Neural cell (in vitro differentiated cells): ENCODE results near the gene TIMM22.

ENCODE experiments used
- EZH2 ChIP-seq: fragments of 200-600, 300-800 bp; shearing (Covaris generic), sonication (generic); IDR thresholded peaks from 2 replicates; pipeline ENCODE4 v1.6.1; 2014; ENCODE audit warnings: antibody characterized with exemption, low read length, borderline replicate concordance, mild to moderate bottlenecking; ENCODE audit not compliant: insufficient read depth, poor library complexity, severe bottlenecking
- POLR2AphosphoS5 ChIP-seq: IDR thresholded peaks from 2 replicates; pipeline ENCODE4 v1.6.1; 2012
- SMC3 ChIP-seq: fragments of 450-650 bp; conservative IDR thresholded peaks from 2 replicates; pipeline ENCODE4 v1.6.1; 2014; ENCODE audit warnings: antibody characterized with exemption, mild to moderate bottlenecking, moderate library complexity; ENCODE audit not compliant: poor library complexity
- TAF1 ChIP-seq: IDR thresholded peaks from 2 replicates; pipeline ENCODE4 v1.6.1; 2012; ENCODE audit warnings: low read depth
- TF ChIP-seq, protein P1 (sequence below): fragments of 450-650 bp; IDR thresholded peaks from 2 replicates; pipeline ENCODE4 v1.5.1; 2014; ENCODE audit warnings: antibody characterized with exemption, mild to moderate bottlenecking, moderate library complexity; ENCODE audit not compliant: poor library complexity, severe bottlenecking

DNA sequence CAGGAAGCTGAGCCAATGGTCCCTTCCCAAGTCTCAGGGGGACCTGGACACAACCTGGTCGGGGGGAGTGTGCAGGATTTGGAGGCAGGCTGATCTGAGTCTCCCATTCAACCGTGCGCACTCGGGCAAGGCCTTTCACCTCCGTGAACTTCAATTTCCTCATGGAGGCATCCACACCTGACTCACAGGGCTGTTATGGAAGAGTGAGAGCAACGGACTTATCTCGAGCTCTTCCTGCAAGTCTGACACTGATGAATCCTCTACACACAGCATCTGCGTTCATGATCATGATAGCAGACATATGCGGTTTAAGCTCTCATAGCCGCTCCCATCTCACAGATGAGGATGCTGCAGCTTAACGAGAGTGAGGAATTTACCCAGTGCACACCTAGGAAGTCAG lies 21.6 kb downstream of the TIMM22 start:
- TF ChIP-seq, protein P1, sequence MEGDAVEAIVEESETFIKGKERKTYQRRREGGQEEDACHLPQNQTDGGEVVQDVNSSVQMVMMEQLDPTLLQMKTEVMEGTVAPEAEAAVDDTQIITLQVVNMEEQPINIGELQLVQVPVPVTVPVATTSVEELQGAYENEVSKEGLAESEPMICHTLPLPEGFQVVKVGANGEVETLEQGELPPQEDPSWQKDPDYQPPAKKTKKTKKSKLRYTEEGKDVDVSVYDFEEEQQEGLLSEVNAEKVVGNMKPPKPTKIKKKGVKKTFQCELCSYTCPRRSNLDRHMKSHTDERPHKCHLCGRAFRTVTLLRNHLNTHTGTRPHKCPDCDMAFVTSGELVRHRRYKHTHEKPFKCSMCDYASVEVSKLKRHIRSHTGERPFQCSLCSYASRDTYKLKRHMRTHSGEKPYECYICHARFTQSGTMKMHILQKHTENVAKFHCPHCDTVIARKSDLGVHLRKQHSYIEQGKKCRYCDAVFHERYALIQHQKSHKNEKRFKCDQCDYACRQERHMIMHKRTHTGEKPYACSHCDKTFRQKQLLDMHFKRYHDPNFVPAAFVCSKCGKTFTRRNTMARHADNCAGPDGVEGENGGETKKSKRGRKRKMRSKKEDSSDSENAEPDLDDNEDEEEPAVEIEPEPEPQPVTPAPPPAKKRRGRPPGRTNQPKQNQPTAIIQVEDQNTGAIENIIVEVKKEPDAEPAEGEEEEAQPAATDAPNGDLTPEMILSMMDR = no peak
- TF ChIP-seq EZH2 (no peak), TAF1 (no peak), SMC3 (no peak), POLR2AphosphoS5 (no peak)
